CD4-positive, alpha-beta memory T cell (primary cell): ENCODE measurements around the gene NPHP4. TPM values are rescaled to one million over a fixed set of nuclear protein-coding genes. Genes with fewer than 3 reads are reported as not detected.

Experiments used
- microRNA-seq: library from miRNA; unstranded; fragments of <30 nt; microRNA quantifications from one replicate; pipeline ENCODE4 v1.2.0, GENCODE V29; 2021; ENCODE audit warnings: borderline replicate concordance, borderline number of aligned reads, borderline microRNAs expressed, mixed read lengths
- polyA plus RNA-seq, 2 donors: library from polyadenylated mRNA; unstranded; fragments of 300-500 nt; fragmentation: Illumina TruSeq; gene quantifications; one replicate each; pipeline ENCODE4 v1.2.3, GENCODE V29; 2021
- total RNA-seq, 2 experiments: library from RNA; stranded (reverse); gene quantifications; one replicate each; pipeline ENCODE4 v1.2.3, GENCODE V29; 2021

NPHP4 gene
- total and polyA plus RNA-seq, 4 experiments from 2014 or later = 1.0 to 9.6 (median 4.3) TPM

Small RNA genes lying within 50 kb of the gene (microRNA-seq; reads per million reads assigned to microRNA genes)
- not detected for gene MIR4689

Other genes with a start within 250 kb of the NPHP4 start
- gene KCNAB2, start 53.5 kb upstream of the NPHP4 start, total RNA-seq = 100 to 1,000 TPM; 188 to 197 TPM
- 10 to 100 TPM; 20.9 to 53.6 TPM for gene KCNAB2, start 53.5 kb upstream of the NPHP4 start, polyA plus RNA-seq
- gene CHD5, start 187.9 kb upstream of the NPHP4 start, total RNA-seq = under 1 TPM; 0.06 to 0.17 TPM
- not detected for gene CHD5, start 187.9 kb upstream of the NPHP4 start, polyA plus RNA-seq
- 100 to 1,000 TPM; 491 to 503 TPM for gene RPL22, start 207.2 kb upstream of the NPHP4 start, total RNA-seq
- 100 to 1,000 TPM; 215 to 259 TPM for gene RPL22, start 207.2 kb upstream of the NPHP4 start, polyA plus RNA-seq
- 1 to 10 TPM; 8.7 to 9.4 TPM for gene RNF207, start 213.7 kb upstream of the NPHP4 start, total RNA-seq
- gene RNF207, start 213.7 kb upstream of the NPHP4 start, polyA plus RNA-seq = 1 to 10 TPM; 1.7 to 2.0 TPM
- 10 to 100 TPM; 19.6 to 23.1 TPM for gene ICMT, start 243.5 kb upstream of the NPHP4 start, total RNA-seq
- gene ICMT, start 243.5 kb upstream of the NPHP4 start, polyA plus RNA-seq = 10 to 100 TPM; 16.1 to 21.3 TPM